Neural cell (in vitro differentiated cells): ENCODE measurements around the gene MSMP.
A peak's percentile ranks its signal among the peaks of the same experiment; 100 is the strongest.

Experiments used
- CTCF ChIP-seq: fragments of 450-650 bp; IDR thresholded peaks from 2 replicates; pipeline ENCODE4 v1.5.1; 2014; ENCODE audit warnings: antibody characterized with exemption, mild to moderate bottlenecking, moderate library complexity; ENCODE audit not compliant: poor library complexity, severe bottlenecking
- EP300 ChIP-seq: fragments of 450-650 bp; conservative IDR thresholded peaks from 2 replicates; pipeline ENCODE4 v1.6.1; 2014; ENCODE audit warnings: antibody characterized with exemption, mild to moderate bottlenecking, moderate library complexity; ENCODE audit not compliant: poor library complexity, severe bottlenecking

- peak; percentile 99 for TF ChIP-seq CTCF
- no peak for TF ChIP-seq EP300
These were observed 36.6 kb upstream of the MSMP start for GRCh38 chr9:35790385-35791296.
